WTC11 (cell line): ENCODE measurements around the gene TSPAN4. TPM values are rescaled to one million over a fixed set of nuclear protein-coding genes. Genes with fewer than 3 reads are reported as not detected.

Experiments
- ATAC-seq: fragments of 200-7000 bp; cut with Tn5 transposase; 2 replicates; pipeline ENCODE4 v1.10.0; 2021; ENCODE audit warnings: mild to moderate bottlenecking, moderate library complexity
- CTCF ChIA-PET: fragments of 300-600 bp; sonication (Branson Sonifier 250); formaldehyde crosslinking; loops from one replicate; lab custom pipeline; 2021; ENCODE audit warnings: antibody characterized with exemption; lab: Charles Lee
- POLR2A ChIA-PET: fragments of 350-600 bp; sonication (Branson Sonifier 250); formaldehyde crosslinking; loops from one replicate; lab custom pipeline; 2021; ENCODE audit warnings: antibody characterized with exemption; lab: Charles Lee
- DNase-seq: peaks from one replicate; pipeline ENCODE4 v3.0.0; 2021; ENCODE audit warnings: low spot score
- H3K27ac Mint-ChIP-seq: 2 replicates; pipeline ENCODE4 v1.8.0; 2021; ENCODE audit warnings: mixed read lengths
- H3K27me3 Mint-ChIP-seq: 2 replicates; pipeline ENCODE4 v1.8.0; 2021; ENCODE audit warnings: low read depth, mild to moderate bottlenecking, moderate library complexity, mixed read lengths
- H3K36me3 Mint-ChIP-seq: 2 replicates; pipeline ENCODE4 v1.8.0; 2021; ENCODE audit warnings: mixed read lengths
- H3K4me1 Mint-ChIP-seq: 2 replicates; pipeline ENCODE4 v1.8.0; 2022; ENCODE audit warnings: mixed read lengths
- H3K4me3 Mint-ChIP-seq: 2 replicates; pipeline ENCODE4 v1.8.0; 2021; ENCODE audit warnings: mild to moderate bottlenecking, moderate library complexity, mixed read lengths
- H3K9me3 Mint-ChIP-seq: 2 replicates; pipeline ENCODE4 v1.8.0; 2021; ENCODE audit warnings: mixed read lengths
- ARID4B ChIP-seq: sonication (generic); formaldehyde crosslinking; IDR thresholded peaks from 2 replicates; pipeline ENCODE4 v1.8.0; 2023; ENCODE audit warnings: missing genetic modification reagents, mild to moderate bottlenecking, borderline replicate concordance
- CREB1 ChIP-seq: sonication (generic); formaldehyde crosslinking; IDR thresholded peaks from 2 replicates; pipeline ENCODE4 v1.8.0; 2023; ENCODE audit warnings: mild to moderate bottlenecking, missing genetic modification reagents
- FOXJ3 ChIP-seq: sonication (generic); formaldehyde crosslinking; IDR thresholded peaks from 2 replicates; pipeline ENCODE4 v1.9.0; 2021; ENCODE audit warnings: missing genetic modification reagents, mild to moderate bottlenecking, borderline replicate concordance
- GTF2I ChIP-seq: fragments of 250-450 bp; sonication (Bioruptor Pico); conservative IDR thresholded peaks from 2 replicates; pipeline ENCODE4 v1.4.0; 2021; ENCODE audit warnings: mild to moderate bottlenecking
- IRF1 ChIP-seq: sonication (generic); formaldehyde crosslinking; IDR thresholded peaks from 2 replicates; pipeline ENCODE4 v1.8.0; 2023; ENCODE audit warnings: missing genetic modification reagents
- IRF2 ChIP-seq: sonication (generic); formaldehyde crosslinking; IDR thresholded peaks from 2 replicates; pipeline ENCODE4 v1.8.0; 2022; ENCODE audit warnings: low read depth, missing genetic modification reagents, borderline replicate concordance
- PREB ChIP-seq: sonication (generic); formaldehyde crosslinking; IDR thresholded peaks from 2 replicates; pipeline ENCODE4 v1.8.1; 2022; ENCODE audit warnings: mild to moderate bottlenecking, missing genetic modification reagents, moderate library complexity, borderline replicate concordance
- PRRX2 ChIP-seq: fragments of 250-450 bp; sonication (Bioruptor Pico); IDR thresholded peaks from 2 replicates; pipeline ENCODE4 v1.8.0; 2021; ENCODE audit warnings: mild to moderate bottlenecking
- SOX15 ChIP-seq: fragments of 250-450 bp; sonication (Bioruptor Pico); IDR thresholded peaks from 2 replicates; pipeline ENCODE4 v1.9.0; 2021; ENCODE audit warnings: mild to moderate bottlenecking
- SP1 ChIP-seq: sonication (generic); formaldehyde crosslinking; conservative IDR thresholded peaks from 2 replicates; pipeline ENCODE4 v1.8.1; 2022; ENCODE audit warnings: missing genetic modification reagents
- ZNF138 ChIP-seq: sonication (generic); formaldehyde crosslinking; conservative IDR thresholded peaks from 2 replicates; pipeline ENCODE4 v1.8.1; 2022; ENCODE audit warnings: mild to moderate bottlenecking, moderate library complexity, missing genetic modification reagents
- ZNF232 ChIP-seq: sonication (generic); formaldehyde crosslinking; IDR thresholded peaks from 2 replicates; pipeline ENCODE4 v1.8.0; 2022; ENCODE audit warnings: mild to moderate bottlenecking, missing genetic modification reagents
- total RNA-seq: library from RNA; stranded (reverse); gene quantifications from 3 replicates; pipeline ENCODE4 v1.2.3, GENCODE V29; 2021

The TSPAN4 gene
- total RNA-seq, 1 experiment from 2014 or later = 94.3 TPM

- H3K27ac Mint-ChIP-seq = no peak overlapping the region
- CTCF ChIA-PET = interaction anchor here (1.0 to 7.7 kb wide), 5 partner anchors 8 to 88 kb away, joined by 3 to 82 read pairs (median 3); partner anchors contain the start of genes POLR2L and TSPAN4
- no peak for ATAC-seq
Observed at GRCh38 chr11:834371-835316, 8.0 kb upstream of the TSPAN4 start.

GRCh38 chr11:836274-836673 is 6.4 kb upstream of the TSPAN4 start:
- no peak for ATAC-seq
- ChIA-PET POLR2A (no interaction called here), CTCF (no interaction called here)
- H3K9me3 Mint-ChIP-seq = no peaks in the 10 kb centered on the region
- no peak overlapping the region for H3K27ac Mint-ChIP-seq
- H3K4me1 Mint-ChIP-seq = peaks cover 33% of the 10 kb centered on the region
- H3K4me3 Mint-ChIP-seq = no peak overlapping the region
- no peak for DNase-seq
- TF ChIP-seq IRF1 (CRISPR knock-in tag) (no peak), SOX15 (no peak)
- H3K27me3 Mint-ChIP-seq = peaks cover 14% of the 10 kb centered on the region
- peaks cover 13% of the 10 kb centered on the region for H3K36me3 Mint-ChIP-seq

More at GRCh38 chr11:834371-835316, 8.0 kb upstream of the TSPAN4 start:
- H3K9me3 Mint-ChIP-seq = no peaks in the 10 kb centered on the region
- H3K4me3 Mint-ChIP-seq = peak overlapping the region; percentile 73
- peaks cover 18% of the 10 kb centered on the region for H3K27me3 Mint-ChIP-seq
- TF ChIP-seq GTF2I (CRISPR knock-in tag) = no peak
- TF ChIP-seq FOXJ3 = no peak
- no peak for TF ChIP-seq ARID4B (CRISPR knock-in tag)
- TF ChIP-seq SP1 (CRISPR knock-in tag) = no peak
- TF ChIP-seq, all 79 proteins: peak for 0
- DNase-seq = no peak
- POLR2A ChIA-PET = interaction anchor here (0.7 to 2.3 kb wide), 3 partner anchors 8 to 25 kb away, joined by 3 to 6 read pairs (median 4); partner anchors contain the start of genes POLR2L, RPLP2 and TSPAN4
- H3K4me1 Mint-ChIP-seq = peaks cover 26% of the 10 kb centered on the region
- H3K36me3 Mint-ChIP-seq = peaks cover 9% of the 10 kb centered on the region

- H3K4me3 Mint-ChIP-seq = no peak overlapping the region
- no peak for ATAC-seq
Observed at GRCh38 chr11:836700-837099, 6.0 kb upstream of the TSPAN4 start.

More at GRCh38 chr11:836700-837099, 6.0 kb upstream of the TSPAN4 start:
- ChIA-PET CTCF (interaction anchor here (1.7 kb wide), 1 partner anchor 12 kb away, joined by 4 read pairs; no protein-coding TSS in a partner anchor), POLR2A (interaction anchor here (0.7 to 1.0 kb wide), 2 partner anchors 16 to 32 kb away, joined by 3 to 6 read pairs; no protein-coding TSS in a partner anchor)
- Mint-ChIP-seq H3K9me3 (no peaks in the 10 kb centered on the region), H3K36me3 (peaks cover 13% of the 10 kb centered on the region), H3K27me3 (peaks cover 10% of the 10 kb centered on the region), H3K4me1 (peaks cover 32% of the 10 kb centered on the region), H3K27ac (no peak overlapping the region)
- DNase-seq = no peak
- TF ChIP-seq IRF2 = no peak
- no peak for TF ChIP-seq ZNF232 (CRISPR knock-in tag)
- no peak for TF ChIP-seq PREB (CRISPR knock-in tag)
- TF ChIP-seq PRRX2 (CRISPR knock-in tag) = no peak
- no peak for TF ChIP-seq CREB1 (CRISPR knock-in tag)
- TF ChIP-seq ZNF138 = no peak
